Esophagus squamous epithelium (tissue), 5 donors: Measurements from ENCODE around the gene ENTPD5. TPM values are rescaled to one million over a fixed set of nuclear protein-coding genes. Genes with fewer than 3 reads are reported as not detected.

Experiments
- DNase-seq: peaks from one replicate; lab custom pipeline; 2025; lab: John Stamatoyannopoulos, UW
- H3K27ac ChIP-seq, 4 donors: fragments of 200-600 bp; sonication (generic); one replicate each; pipeline ENCODE4 v1.5.1; 2016 to 2019; ENCODE audit warnings: mild to moderate bottlenecking in 1 of 4
- H3K27me3 ChIP-seq, 4 donors: fragments of 200-600 bp; sonication (generic); 1 replicate in 3 of 4; 2 replicates in 1 of 4; pipeline versions ENCODE4 v1.5.1 to v1.6.0; 2017 to 2021; ENCODE audit warnings: antibody characterized with exemption in 1 of 4
- H3K36me3 ChIP-seq, 3 donors: fragments of 200-600 bp; sonication (generic); one replicate each; pipeline ENCODE4 v1.5.1; 2016 to 2019
- H3K4me1 ChIP-seq, 3 donors: fragments of 200-600 bp; sonication (generic); one replicate each; pipeline ENCODE4 v1.5.1; 2017 to 2019
- H3K4me3 ChIP-seq, 4 donors: fragments of 200-600 bp; sonication (generic); 1 replicate in 3 of 4; 2 replicates in 1 of 4; pipeline ENCODE4 v1.5.1; 2016 to 2019; ENCODE audit warnings: mild to moderate bottlenecking in 2 of 4, moderate library complexity in 1 of 4
- H3K9me3 ChIP-seq, 3 donors: fragments of 200-600 bp; sonication (generic); one replicate each; pipeline ENCODE4 v1.5.1; 2016 to 2019
- CTCF ChIP-seq, 6 experiments: fragments of 450-650 bp in 4 of 6; fragments of 200-600 bp in 2 of 6; sonication (generic) in 2 of 6; IDR thresholded peaks; one replicate each; pipeline ENCODE4 v1.5.1; 2016 to 2019; ENCODE audit warnings: antibody characterized with exemption in 6 of 6, mild to moderate bottlenecking in 4 of 6, moderate library complexity in 4 of 6
- POLR2A ChIP-seq, 4 donors: fragments of 450-650 bp; IDR thresholded peaks; one replicate each; pipeline ENCODE4 v1.6.1; 2017; ENCODE audit warnings: antibody characterized with exemption in 4 of 4, mild to moderate bottlenecking in 4 of 4, moderate library complexity in 3 of 4
- WGBS, 2 donors: methylation state at CpG; one replicate each; pipeline ENCODE4 v1.1.5; 2018; 5-methylcytosine and 5-hydroxymethylcytosine counted together
- intact Hi-C: fragments of 100-400 bp; cut with DNase I; formaldehyde crosslinking; loops from one replicate; pipeline ENCODE4 v1.15.0; 2022
- total RNA-seq, 4 donors: library from RNA; depleted of rRNA; stranded (reverse); fragments of >200 nt; gene quantifications; one replicate each; pipeline ENCODE4 v1.1.0, GENCODE V29; 2016
- donor health status: DM: yes; HTN: yes; CAD: no.

The ENTPD5 gene
- total RNA-seq, 4 donors from 2014 or later, result 9.3 to 16.9 (median 13.0) TPM

GRCh38 chr14:73945159-73945670, 73.9 kb downstream of the ENTPD5 start:
- no peak overlapping the region for H3K27ac ChIP-seq
- H3K9me3 ChIP-seq, result no peaks in the 10 kb centered on the region
- no peak for DNase-seq
- peaks cover 0 to 27% (median 3%) of the 10 kb centered on the region in 3 donors for H3K4me1 ChIP-seq
- intact Hi-C loops, result no loop called here
- 77 to 81% methylated on average over 4 of the region's 4 CpGs for WGBS, 2 donors
- peaks cover 0 to 50% (median 0%) of the 10 kb centered on the region in 3 donors for H3K36me3 ChIP-seq
- no peaks in the 10 kb centered on the region for H3K27me3 ChIP-seq
- no peak overlapping the region for H3K4me3 ChIP-seq
- TF ChIP-seq CTCF (IDR thresholded peaks at IDR 0.05) (no peak), POLR2A (IDR thresholded peaks at IDR 0.05) (no peak)

- no peak for DNase-seq
- H3K27ac ChIP-seq, result no peak overlapping the region
- intact Hi-C loops, result no loop called here
Measured at GRCh38 chr14:73944432-73945158, 74.5 kb downstream of the ENTPD5 start.

GRCh38 chr14:73943083-73943482, 76.0 kb downstream of the ENTPD5 start:
- H3K27me3 ChIP-seq, result no peaks in the 10 kb centered on the region
- 36 to 40% methylated on average over 4 of the region's 4 CpGs for WGBS, 2 donors
- H3K36me3 ChIP-seq, result peaks cover 0 to 53% (median 0%) of the 10 kb centered on the region in 3 donors
- DNase-seq, result no peak
- H3K9me3 ChIP-seq, result no peaks in the 10 kb centered on the region
- TF ChIP-seq POLR2A (IDR thresholded peaks at IDR 0.05) (no peak), CTCF (IDR thresholded peaks at IDR 0.05) (no peak)
- H3K4me1 ChIP-seq, result peaks cover 0 to 12% (median 0%) of the 10 kb centered on the region in 3 donors
- H3K4me3 ChIP-seq, result no peak overlapping the region
- H3K27ac ChIP-seq, result no peak overlapping the region
- intact Hi-C loops, result no loop called here

More at GRCh38 chr14:73944432-73945158, 74.5 kb downstream of the ENTPD5 start:
- 70 to 83% methylated on average over 1 to 5 of the region's 17 CpGs for WGBS, 2 donors
- Histone ChIP-seq H3K27me3 (no peaks in the 10 kb centered on the region), H3K36me3 (peaks cover 0 to 53% (median 0%) of the 10 kb centered on the region in 3 donors), H3K4me3 (no peak overlapping the region), H3K4me1 (peaks cover 0 to 27% (median 3%) of the 10 kb centered on the region in 3 donors), H3K9me3 (no peaks in the 10 kb centered on the region)
- no peak for TF ChIP-seq CTCF (IDR thresholded peaks at IDR 0.05)
- TF ChIP-seq POLR2A (IDR thresholded peaks at IDR 0.05), result no peak

- peaks cover 0 to 62% (median 0%) of the 10 kb centered on the region in 3 donors for H3K36me3 ChIP-seq
Measured at GRCh38 chr14:73942180-73942579, 76.9 kb downstream of the ENTPD5 start.

More at GRCh38 chr14:73942180-73942579, 76.9 kb downstream of the ENTPD5 start:
- no peak for DNase-seq
- Histone ChIP-seq H3K27ac (no peak overlapping the region), H3K27me3 (no peaks in the 10 kb centered on the region), H3K4me3 (no peak overlapping the region), H3K4me1 (peaks cover 0 to 8% (median 0%) of the 10 kb centered on the region in 3 donors), H3K9me3 (no peaks in the 10 kb centered on the region)
- no peak for TF ChIP-seq CTCF (IDR thresholded peaks at IDR 0.05)
- no peak for TF ChIP-seq POLR2A (IDR thresholded peaks at IDR 0.05)
- 88 to 94% methylated on average over 6 to 7 of the region's 7 CpGs for WGBS, 2 donors
- intact Hi-C loops, result no loop called here
